ENCODE measurements around the gene GNAQ.

- no peak for TF ChIP-seq CTCF (IDR thresholded peaks at IDR 0.05)
- no peak for TF ChIP-seq AFF4 (CRISPR knock-in tag; IDR thresholded peaks at IDR 0.05; ENCODE audit: borderline replicate concordance)
- TF ChIP-seq ZNF138 (CRISPR knock-in tag; conservative IDR thresholded peaks at IDR 0.05), result no peak
- TF ChIP-seq KAT7 (CRISPR knock-in tag; IDR thresholded peaks at IDR 0.05; ENCODE audit: borderline replicate concordance), result no peak
- TF ChIP-seq JUN (CRISPR knock-in tag; IDR thresholded peaks at IDR 0.05), result no peak
- no peak for TF ChIP-seq ZNF232 (CRISPR knock-in tag; IDR thresholded peaks at IDR 0.05)
- no peak for TF ChIP-seq MAX (CRISPR knock-in tag; IDR thresholded peaks at IDR 0.05)
- no peak for TF ChIP-seq ZNF532 (CRISPR knock-in tag; IDR thresholded peaks at IDR 0.05; ENCODE audit: borderline replicate concordance)
- no peak for TF ChIP-seq NR2C2 (CRISPR knock-in tag; IDR thresholded peaks at IDR 0.05)
- no peak for TF ChIP-seq FOXP4 (CRISPR knock-in tag; IDR thresholded peaks at IDR 0.05)
- no peak for TF ChIP-seq FOXK1 (CRISPR knock-in tag; IDR thresholded peaks at IDR 0.05)
Observed at GRCh38 chr9:77679088-77679487, 352.5 kb downstream of the GNAQ start.

All from WTC11 (cell line).